ENCODE results near the gene PRKAG3.

GRCh38 chr2:218859988-218860831, 28.6 kb upstream of the PRKAG3 start:
- no peak for TF ChIP-seq CTCF (IDR thresholded peaks at IDR 0.05)
- TF ChIP-seq POLR2A (IDR thresholded peaks at IDR 0.05), result no peak
